ENCODE data around the gene FAS. TPM values are rescaled to one million over a fixed set of nuclear protein-coding genes. Genes with fewer than 3 reads are reported as not detected.

Gene FAS
- total and polyA plus RNA-seq, 9 of the 15 experiments (the other 6 are each of a cell fraction or from before 2014, with no cell fraction given): 0.08 to 0.62 (median 0.37) TPM

GRCh38 chr10:89025453-89025852 lies 34.9 kb downstream of the FAS start:
- TF ChIP-seq NFIX (CRISPR knock-in tag; IDR thresholded peaks at IDR 0.05; ENCODE audit: low read depth): no peak
- no peak for TF ChIP-seq ATF3 (IDR thresholded peaks at IDR 0.05)
- TF ChIP-seq ATF3 (CRISPR knock-in tag; conservative IDR thresholded peaks at IDR 0.05): no peak
- TF ChIP-seq NR3C1 (CRISPR knock-in tag; IDR thresholded peaks at IDR 0.05): no peak
- TF ChIP-seq ZSCAN29 (IDR thresholded peaks at IDR 0.05): no peak
- TF ChIP-seq ARHGAP35 (IDR thresholded peaks at IDR 0.05; ENCODE audit: partially characterized antibody): no peak
- TF ChIP-seq NFE2L1 (tag; IDR thresholded peaks at IDR 0.05; ENCODE audit: borderline replicate concordance, low read depth): no peak
- no peak for TF ChIP-seq MTF1 (CRISPR knock-in tag; IDR thresholded peaks at IDR 0.05; ENCODE audit: borderline replicate concordance)
- no peak for TF ChIP-seq USF2 (CRISPR knock-in tag; IDR thresholded peaks at IDR 0.05)
- no peak for TF ChIP-seq SLC30A9 (CRISPR knock-in tag; IDR thresholded peaks at IDR 0.05)
- TF ChIP-seq L3MBTL2 (IDR thresholded peaks at IDR 0.05): no peak
- TF ChIP-seq ZNF699 (CRISPR knock-in tag; IDR thresholded peaks at IDR 0.05; ENCODE audit: insufficient replicate concordance): no peak
- TF ChIP-seq NR4A1 (CRISPR knock-in tag; IDR thresholded peaks at IDR 0.05): no peak
- TF ChIP-seq NR4A1 (tag; IDR thresholded peaks at IDR 0.05): no peak
- TF ChIP-seq RAD21 (CRISPR knock-in tag; conservative IDR thresholded peaks at IDR 0.05 in 1 of 2, IDR thresholded peaks at IDR 0.05 in 1 of 2): no peak
- TF ChIP-seq MBD2 (IDR thresholded peaks at IDR 0.05; ENCODE audit: borderline replicate concordance, low read depth): no peak
- no peak for TF ChIP-seq MTA3 (IDR thresholded peaks at IDR 0.05; ENCODE audit: borderline replicate concordance)
- no peak for TF ChIP-seq ZNF124 (CRISPR knock-in tag; IDR thresholded peaks at IDR 0.05)
- TF ChIP-seq ZBTB33 (CRISPR knock-in tag; IDR thresholded peaks at IDR 0.05): no peak
- no peak for ATAC-seq
- Histone ChIP-seq H3K36me3 (ENCODE audit: control insufficient read depth, insufficient read depth, low read length) (no peaks in the 10 kb centered on the region), H3K9ac (ENCODE audit: insufficient read depth in 1 of 2, low read depth in 2 of 2, low read length in 2 of 2) (no peak overlapping the region), H3K27ac (ENCODE audit: extremely low read depth, low read depth, low read length) (no peak overlapping the region), H3K9me3 (replicated peaks; ENCODE audit: control insufficient read depth, insufficient read depth, low read depth, low read length) (no peaks in the 10 kb centered on the region), H3K4me2 (ENCODE audit: insufficient read depth, low read length) (no peak overlapping the region), H3K9me1 (ENCODE audit: control insufficient read depth, insufficient read depth, low read length) (no peaks in the 10 kb centered on the region), H3K27me3 (ENCODE audit: control insufficient read depth in 2 of 2, insufficient read depth in 2 of 2, low read length in 2 of 2) (no peaks in the 10 kb centered on the region), H2AFZ (ENCODE audit: low read depth, low read length) (no peak overlapping the region), H3K79me2 (ENCODE audit: control insufficient read depth, insufficient read depth, low read length) (no peaks in the 10 kb centered on the region), H3K4me1 (replicated peaks in 1 of 2; ENCODE audit: control insufficient read depth in 2 of 2, insufficient read depth in 2 of 2, low read length in 2 of 2) (no peaks in the 10 kb centered on the region), H3K4me3 (no peak overlapping the region), H4K20me1 (replicated peaks; ENCODE audit: control insufficient read depth, insufficient read depth, low read length) (no peaks in the 10 kb centered on the region)
- 0% methylated on average over 1 of the region's 1 CpG for WGBS (ENCODE audit: insufficient coverage, low coverage, missing lambda C conversion rate)
- no peak for DNase-seq (ENCODE audit: extremely low read depth in 1 of 4, low spot score in 3 of 4)
- POLR2A ChIA-PET: no interaction called here
- BruUV-seq (replicated peaks): no TSS peak
- intact Hi-C loops (cut with micrococcal nuclease) (no loop called here), in situ Hi-C loops (cut with MboI) (loop anchor here (10.0 kb wide), 1 partner anchor 189 kb away; no protein-coding TSS in a partner anchor)
- no peak for FAIRE-seq
- CTCF ChIA-PET (ENCODE audit: low intra/inter-chr PET ratio): no interaction called here

All from K562 (cell line).